NCI-H187 (cell line): ENCODE data around the gene MBOAT2.
"Not testable (repeated sequence)": the region's sequence is repeated elsewhere in the genome, so short reads cannot be mapped to it uniquely, and the experiment has no call there.

Experiments
- DNase-seq, 2 experiments: peaks; one replicate each; lab custom pipeline; 2025; lab: John Stamatoyannopoulos, UW

Gene MBOAT2, protein sequence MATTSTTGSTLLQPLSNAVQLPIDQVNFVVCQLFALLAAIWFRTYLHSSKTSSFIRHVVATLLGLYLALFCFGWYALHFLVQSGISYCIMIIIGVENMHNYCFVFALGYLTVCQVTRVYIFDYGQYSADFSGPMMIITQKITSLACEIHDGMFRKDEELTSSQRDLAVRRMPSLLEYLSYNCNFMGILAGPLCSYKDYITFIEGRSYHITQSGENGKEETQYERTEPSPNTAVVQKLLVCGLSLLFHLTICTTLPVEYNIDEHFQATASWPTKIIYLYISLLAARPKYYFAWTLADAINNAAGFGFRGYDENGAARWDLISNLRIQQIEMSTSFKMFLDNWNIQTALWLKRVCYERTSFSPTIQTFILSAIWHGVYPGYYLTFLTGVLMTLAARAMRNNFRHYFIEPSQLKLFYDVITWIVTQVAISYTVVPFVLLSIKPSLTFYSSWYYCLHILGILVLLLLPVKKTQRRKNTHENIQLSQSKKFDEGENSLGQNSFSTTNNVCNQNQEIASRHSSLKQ

GRCh38 chr2:9003616-9004337, at the start of gene MBOAT2:
MBOAT2 (minus strand) TSS chr2:9003684; CDS start chr2:9003614, 70 bp downstream.
- peak; percentile 75 to 97 for DNase-seq

DNA sequence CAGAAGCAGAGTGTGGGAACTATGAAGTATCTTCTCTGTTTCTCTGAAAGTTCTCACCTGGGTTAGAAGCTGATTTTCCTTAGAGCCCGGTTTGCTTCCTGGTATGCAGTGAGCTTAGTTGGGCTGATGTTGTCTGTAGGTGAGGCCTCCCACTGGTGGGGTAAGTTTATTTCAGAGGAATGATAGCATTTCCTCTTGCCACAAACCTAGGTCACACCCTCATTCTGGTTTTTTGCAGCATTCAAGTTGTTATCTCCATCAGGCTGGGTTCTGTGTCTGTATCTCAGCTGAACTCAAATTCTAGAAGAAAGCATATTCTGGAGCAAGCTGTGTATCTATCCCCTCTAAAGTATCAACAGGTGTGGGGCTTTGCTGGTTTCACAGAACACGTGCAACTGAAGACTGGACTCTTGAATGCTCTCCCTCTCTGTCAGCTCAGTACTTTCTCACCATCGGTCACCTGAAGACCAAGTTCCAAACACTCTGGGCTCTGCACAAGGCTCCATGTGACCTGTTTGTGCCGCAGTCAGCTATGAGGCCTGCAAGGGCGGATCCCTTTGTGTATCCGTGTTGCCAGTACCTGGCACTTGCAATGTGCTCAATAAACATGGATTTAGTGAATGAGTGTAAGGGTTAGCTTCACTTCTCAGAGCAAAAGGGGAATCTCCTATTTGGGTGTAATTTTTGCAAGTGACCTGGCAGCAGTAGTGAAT, 49.5 kb upstream of the MBOAT2 start:
- no peak for DNase-seq

- not testable (repeated sequence) for DNase-seq
Measured at GRCh38 chr2:9051451-9051850, 48.0 kb upstream of the MBOAT2 start.

DNA sequence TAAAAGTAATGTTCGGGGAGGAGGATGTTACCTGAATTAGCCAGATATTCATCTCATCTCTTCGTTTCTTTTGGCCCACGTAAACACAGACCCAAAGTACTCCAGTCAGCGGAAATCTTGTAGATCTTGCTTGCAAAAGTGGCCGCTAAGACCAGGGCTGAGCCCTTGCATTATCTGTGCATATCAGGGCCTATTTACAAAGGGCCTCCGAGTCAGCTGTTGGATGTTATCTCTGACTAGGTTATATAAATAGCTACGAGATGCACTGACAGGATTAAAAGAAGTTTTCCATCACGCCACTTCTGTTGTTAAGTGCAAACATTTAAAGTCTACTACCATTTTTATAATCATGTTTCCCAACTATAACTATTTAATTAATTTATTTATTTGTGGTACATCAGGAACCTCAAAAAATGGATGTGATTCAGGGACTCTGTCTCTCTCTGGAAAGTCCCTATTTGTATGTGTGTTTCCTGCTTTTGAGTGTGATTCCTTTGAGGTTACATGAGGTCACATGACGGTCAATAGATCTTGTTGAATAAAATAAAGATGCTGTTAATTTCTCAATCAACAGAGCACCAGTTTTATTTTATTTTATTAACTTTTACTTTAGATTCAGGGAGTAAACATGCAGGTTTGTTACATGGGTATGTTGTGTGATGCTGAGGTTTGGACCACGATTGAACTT, 46.8 kb upstream of the MBOAT2 start:
- no peak for DNase-seq

GRCh38 chr2:9045595-9045994, 42.1 kb upstream of the MBOAT2 start:
- no peak for DNase-seq

GRCh38 chr2:9043491-9043890, 40.0 kb upstream of the MBOAT2 start:
- not testable (repeated sequence) for DNase-seq

DNA sequence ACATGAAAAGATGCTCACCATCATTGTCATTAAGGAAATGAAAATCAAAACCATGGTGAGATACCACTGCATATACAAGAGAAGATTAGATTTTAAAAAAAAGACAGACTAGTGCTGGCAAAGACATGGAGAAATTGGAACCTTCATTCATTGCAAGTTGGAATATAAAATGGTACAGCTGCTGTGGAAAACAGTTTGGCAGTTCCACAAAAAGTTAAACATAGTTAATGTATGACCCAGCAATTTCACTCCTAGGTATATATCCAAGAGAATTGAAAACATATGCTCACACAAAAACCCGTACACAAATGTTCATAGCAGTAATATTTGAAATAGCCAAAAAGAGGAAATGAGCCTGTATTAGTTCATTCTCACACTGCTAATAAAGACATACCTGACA, 33.7 kb upstream of the MBOAT2 start:
- no peak for DNase-seq

DNA sequence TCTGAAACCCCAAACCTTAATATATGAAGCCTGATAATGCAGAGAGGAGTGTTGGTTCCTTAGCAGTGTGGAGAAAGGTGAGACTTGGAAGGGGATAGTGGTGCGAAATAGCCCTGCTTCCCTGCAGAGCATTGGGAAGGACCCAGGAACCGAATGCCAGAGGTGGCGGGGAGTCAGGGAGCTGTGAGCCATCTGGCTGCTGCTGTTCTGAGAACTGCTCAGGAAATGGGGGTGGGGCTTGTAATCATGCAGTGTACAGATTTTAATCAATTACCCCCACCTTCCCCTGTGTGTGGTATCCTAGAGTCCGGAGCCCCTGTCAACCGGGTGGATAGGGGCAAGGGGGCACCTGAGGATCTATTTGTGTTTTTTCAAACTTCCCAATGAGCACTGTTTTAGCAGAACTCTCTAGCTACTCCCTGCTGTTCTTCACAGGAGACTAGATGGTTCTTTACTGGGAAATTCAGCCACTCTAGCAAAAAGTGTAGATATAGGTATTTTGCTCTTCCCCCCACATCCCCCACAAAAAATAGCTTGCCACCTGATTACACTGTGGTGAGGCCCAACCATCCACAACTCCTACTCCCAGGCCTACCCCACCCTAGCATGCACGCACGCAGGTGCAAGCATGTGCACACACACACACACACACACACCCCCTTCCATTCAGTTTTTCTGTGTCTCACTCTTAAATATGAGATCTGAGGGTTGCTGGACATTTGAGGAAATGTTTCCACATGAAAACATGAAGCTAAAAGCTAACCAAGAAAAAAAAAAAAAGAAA, 30.1 kb upstream of the MBOAT2 start:
- no peak for DNase-seq

DNA sequence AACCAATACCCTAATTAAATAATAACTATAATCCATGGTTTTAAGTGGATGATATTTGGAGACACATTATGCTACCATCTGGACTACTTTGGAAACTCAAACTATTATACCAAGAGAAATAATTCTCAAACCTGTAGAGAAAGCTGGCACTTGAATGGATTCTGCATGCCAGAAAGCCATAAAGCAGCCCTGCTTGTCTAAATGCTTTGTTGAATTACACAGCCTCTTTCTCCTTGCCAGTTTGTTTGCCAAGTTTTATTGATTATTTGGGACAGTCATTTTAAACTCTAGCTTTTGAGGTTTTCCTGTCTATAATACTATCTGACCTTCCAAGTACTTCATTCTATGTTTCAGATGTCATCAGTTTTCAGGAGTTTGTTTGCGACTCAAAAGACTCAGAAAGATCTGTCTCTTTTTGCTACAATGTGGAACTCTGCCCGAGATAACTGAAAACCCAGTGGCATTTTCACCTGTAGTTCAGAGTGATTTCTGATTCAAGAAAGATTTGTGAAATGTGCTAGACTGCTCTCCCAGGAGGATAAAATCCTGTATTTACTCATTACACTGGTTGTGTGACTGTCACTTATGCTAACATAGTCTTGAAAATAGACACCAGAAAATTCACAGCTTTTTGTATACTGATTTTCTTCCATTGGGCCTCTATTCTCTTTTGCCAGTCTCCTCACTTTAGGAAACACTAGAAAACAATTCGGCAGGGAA, 29.2 kb upstream of the MBOAT2 start:
- no peak for DNase-seq

DNA sequence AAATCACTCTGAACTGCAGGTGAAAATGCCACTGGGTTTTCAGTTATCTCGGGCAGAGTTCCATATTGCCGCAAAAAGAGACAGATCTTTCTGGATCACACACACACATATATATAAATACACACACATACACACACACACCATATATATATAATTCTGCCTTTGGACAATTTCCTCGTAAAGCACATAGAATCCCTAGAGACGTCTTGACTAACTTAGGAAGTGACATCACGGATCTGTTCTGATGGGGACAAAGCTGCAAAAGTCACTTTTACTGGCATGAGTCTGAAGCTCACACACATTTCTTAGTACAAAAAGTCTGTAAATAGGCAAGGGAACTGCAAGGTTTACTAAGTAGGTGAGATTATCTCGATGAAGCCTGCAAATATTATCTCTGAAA, 28.6 kb upstream of the MBOAT2 start:
- no peak for DNase-seq

DNA sequence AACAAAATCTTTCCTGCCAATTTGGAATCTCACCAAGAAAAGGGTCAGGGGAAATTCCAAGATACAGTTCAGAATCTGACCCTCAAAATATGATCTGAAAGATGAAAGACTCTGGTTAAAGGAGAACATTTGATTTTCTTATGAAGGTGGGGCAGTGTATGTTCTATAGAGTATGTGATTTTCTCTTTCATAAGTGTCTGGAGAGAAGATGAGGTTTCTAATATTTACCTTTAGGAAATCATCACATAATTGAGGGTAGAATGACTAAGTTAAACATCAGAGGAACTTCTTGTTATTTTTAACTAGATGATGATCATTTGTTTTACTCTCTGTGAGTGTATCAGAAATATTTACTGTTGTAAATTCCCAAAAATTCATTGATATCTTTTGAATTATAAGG, 27.8 kb upstream of the MBOAT2 start:
- DNase-seq: no peak

DNA sequence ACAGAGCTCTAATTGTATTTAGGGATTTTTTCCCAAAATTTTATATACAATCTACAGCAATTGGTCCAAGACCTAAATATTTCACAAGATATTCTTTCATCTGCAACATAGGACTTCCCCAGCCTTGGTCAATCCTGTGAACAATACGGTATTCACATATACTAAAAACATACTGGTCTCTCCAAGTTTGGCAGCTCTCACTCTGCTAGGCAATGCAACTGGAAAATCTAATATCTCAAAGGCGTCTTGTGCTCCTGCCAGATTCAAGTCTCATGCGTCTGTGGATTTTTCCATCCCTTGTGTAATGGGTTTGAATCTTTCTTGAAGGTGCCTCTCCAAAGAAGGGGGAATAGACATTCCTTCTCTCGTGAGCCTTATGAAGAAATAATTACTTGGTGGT, 27.4 kb upstream of the MBOAT2 start:
- no peak for DNase-seq

GRCh38 chr2:9030190-9030589, 26.7 kb upstream of the MBOAT2 start:
- DNase-seq: no peak

GRCh38 chr2:9029721-9030120, 26.2 kb upstream of the MBOAT2 start:
- DNase-seq: no peak

DNA sequence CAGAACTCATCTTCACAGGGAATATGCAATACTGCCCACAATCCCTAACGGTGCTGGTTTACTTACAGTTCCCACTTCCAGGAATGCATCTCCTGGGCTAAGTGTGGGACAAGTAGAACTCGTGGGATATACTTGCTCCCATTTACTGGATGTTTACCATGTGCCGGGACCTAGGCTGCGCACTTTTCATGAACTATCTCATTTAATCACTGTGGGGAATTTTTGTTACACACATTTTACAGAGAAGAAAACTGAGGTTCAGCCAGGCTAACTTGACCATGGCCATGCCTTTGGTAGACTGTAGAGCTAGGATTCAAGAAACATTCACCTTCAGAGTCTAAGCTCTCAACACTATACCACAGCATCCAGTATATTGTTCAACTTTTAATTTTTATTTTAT, 24.4 kb upstream of the MBOAT2 start:
- no peak for DNase-seq

DNA sequence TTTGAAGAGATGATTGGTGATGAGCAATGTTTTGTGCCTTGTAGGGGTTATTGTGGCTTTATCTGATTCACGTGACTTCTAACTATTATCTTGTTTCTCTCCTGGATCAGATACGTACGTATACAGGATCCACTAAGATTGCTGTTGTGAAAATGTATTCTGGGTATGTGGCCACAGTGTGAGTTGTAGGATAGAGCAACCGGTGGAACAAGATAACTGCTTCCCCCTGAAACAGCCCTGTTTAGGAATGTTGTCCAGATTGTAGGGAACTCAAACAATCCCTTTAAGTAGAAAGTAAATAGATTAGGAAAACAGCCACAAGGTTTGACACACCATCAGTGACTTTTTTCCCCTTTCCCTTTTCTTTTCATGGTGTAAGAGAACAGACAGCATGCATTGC, 22.3 kb upstream of the MBOAT2 start:
- no peak for DNase-seq

DNA sequence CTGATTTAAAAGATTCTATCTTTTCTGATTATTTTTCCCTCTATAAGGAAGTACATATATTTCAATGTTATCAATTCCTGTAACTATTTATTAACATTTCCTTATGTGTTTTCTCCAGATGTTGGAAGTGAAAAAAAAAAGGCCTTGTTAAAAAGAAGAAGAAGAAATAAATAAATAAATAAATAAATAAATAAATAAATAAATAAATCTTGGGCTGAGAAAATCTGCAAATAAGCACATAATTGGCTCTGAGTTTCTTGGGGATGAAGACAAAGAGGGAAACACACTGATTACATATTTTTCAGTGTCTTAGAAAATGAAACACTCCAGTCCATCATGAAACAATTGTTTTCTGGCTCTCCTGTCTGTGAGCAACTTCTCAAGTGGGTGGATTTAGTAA, 21.1 kb upstream of the MBOAT2 start:
- DNase-seq: no peak

- no peak for DNase-seq
Measured at GRCh38 chr2:9021563-9022211, 18.2 kb upstream of the MBOAT2 start.

- no peak for DNase-seq
Measured at GRCh38 chr2:9020267-9020666, 16.8 kb upstream of the MBOAT2 start.

GRCh38 chr2:9018534-9018933, 15.1 kb upstream of the MBOAT2 start:
- DNase-seq: no peak
